Chondrocyte (in vitro differentiated cells): ENCODE data around the gene ZNF487. TPM values are rescaled to one million over a fixed set of nuclear protein-coding genes. Genes with fewer than 3 reads are reported as not detected.

Experiments
- DNase-seq: peaks from one replicate; pipeline ENCODE4 v3.0.0; 2021; ENCODE audit warnings: mixed read lengths, low spot score
- H3K27ac Mint-ChIP-seq: one replicate; pipeline ENCODE4 v1.8.0; 2021; ENCODE audit warnings: mild to moderate bottlenecking, moderate library complexity, mixed read lengths; ENCODE audit not compliant: unreplicated experiment
- H3K27me3 Mint-ChIP-seq: 2 replicates; pipeline ENCODE4 v1.8.0; 2021; ENCODE audit warnings: low read depth, mixed read lengths
- H3K36me3 Mint-ChIP-seq: 2 replicates; pipeline ENCODE4 v1.8.0; 2021; ENCODE audit warnings: low read depth, mixed read lengths
- H3K4me1 Mint-ChIP-seq: 2 replicates; pipeline ENCODE4 v1.8.0; 2021; ENCODE audit warnings: low read depth, mild to moderate bottlenecking, mixed read lengths
- H3K4me3 Mint-ChIP-seq: one replicate; pipeline ENCODE4 v1.8.0; 2021; ENCODE audit warnings: mild to moderate bottlenecking, moderate library complexity, mixed read lengths; ENCODE audit not compliant: unreplicated experiment
- H3K9me3 Mint-ChIP-seq: 2 replicates; pipeline ENCODE4 v1.8.0; 2021; ENCODE audit warnings: low read depth, mixed read lengths
- total RNA-seq: library from RNA; stranded (reverse); gene quantifications from 3 replicates; pipeline ENCODE4 v1.2.1, GENCODE V29; 2021
- TF ChIP-seq, protein P1 (sequence below): fragments of 200-600 bp; sonication (generic); IDR thresholded peaks from 2 replicates; pipeline ENCODE4 v1.5.0; 2021; ENCODE audit warnings: antibody characterized with exemption, mild to moderate bottlenecking, moderate library complexity

The ZNF487 gene
- total RNA-seq, 1 donor from 2014 or later, result 2.7 TPM

DNA sequence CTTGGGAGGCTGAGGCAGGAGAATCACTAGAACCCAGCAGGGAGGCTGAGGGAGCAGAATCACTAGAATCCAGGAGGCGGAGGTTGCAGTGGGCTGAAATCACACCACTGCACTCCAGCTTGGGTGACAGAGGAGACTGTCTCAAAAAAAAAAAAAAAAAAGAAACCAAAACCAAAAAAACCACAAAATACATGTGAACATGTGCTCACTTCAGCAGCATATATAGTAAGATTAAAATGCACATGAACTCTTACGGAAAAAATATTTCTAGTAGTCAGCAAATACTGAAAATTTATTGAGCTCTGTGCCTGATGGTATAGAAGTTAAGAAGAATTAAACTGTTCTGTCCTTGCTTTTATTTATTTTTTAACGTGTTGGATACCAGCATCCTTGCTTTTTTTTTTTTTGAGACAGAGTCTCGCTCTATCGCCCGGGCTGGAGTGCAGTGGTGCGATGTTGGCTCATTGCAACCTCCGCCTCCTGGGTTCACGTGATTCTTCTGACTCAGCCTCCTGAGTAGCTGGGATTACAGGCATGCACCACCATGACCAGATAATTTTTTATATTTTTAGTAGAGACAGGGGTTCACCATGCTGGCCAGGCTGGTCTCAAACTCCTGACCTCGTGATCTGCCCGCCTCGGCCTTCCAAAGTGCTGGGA, 9.6 kb upstream of the ZNF487 start:
- Mint-ChIP-seq H3K27ac (no peak overlapping the region), H3K4me3 (no peak overlapping the region), H3K36me3 (no peaks in the 10 kb centered on the region), H3K9me3 (no peaks in the 10 kb centered on the region), H3K4me1 (no peaks in the 10 kb centered on the region), H3K27me3 (no peaks in the 10 kb centered on the region)
- TF ChIP-seq, protein P1, sequence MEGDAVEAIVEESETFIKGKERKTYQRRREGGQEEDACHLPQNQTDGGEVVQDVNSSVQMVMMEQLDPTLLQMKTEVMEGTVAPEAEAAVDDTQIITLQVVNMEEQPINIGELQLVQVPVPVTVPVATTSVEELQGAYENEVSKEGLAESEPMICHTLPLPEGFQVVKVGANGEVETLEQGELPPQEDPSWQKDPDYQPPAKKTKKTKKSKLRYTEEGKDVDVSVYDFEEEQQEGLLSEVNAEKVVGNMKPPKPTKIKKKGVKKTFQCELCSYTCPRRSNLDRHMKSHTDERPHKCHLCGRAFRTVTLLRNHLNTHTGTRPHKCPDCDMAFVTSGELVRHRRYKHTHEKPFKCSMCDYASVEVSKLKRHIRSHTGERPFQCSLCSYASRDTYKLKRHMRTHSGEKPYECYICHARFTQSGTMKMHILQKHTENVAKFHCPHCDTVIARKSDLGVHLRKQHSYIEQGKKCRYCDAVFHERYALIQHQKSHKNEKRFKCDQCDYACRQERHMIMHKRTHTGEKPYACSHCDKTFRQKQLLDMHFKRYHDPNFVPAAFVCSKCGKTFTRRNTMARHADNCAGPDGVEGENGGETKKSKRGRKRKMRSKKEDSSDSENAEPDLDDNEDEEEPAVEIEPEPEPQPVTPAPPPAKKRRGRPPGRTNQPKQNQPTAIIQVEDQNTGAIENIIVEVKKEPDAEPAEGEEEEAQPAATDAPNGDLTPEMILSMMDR, result no peak
- DNase-seq, result no peak

DNA sequence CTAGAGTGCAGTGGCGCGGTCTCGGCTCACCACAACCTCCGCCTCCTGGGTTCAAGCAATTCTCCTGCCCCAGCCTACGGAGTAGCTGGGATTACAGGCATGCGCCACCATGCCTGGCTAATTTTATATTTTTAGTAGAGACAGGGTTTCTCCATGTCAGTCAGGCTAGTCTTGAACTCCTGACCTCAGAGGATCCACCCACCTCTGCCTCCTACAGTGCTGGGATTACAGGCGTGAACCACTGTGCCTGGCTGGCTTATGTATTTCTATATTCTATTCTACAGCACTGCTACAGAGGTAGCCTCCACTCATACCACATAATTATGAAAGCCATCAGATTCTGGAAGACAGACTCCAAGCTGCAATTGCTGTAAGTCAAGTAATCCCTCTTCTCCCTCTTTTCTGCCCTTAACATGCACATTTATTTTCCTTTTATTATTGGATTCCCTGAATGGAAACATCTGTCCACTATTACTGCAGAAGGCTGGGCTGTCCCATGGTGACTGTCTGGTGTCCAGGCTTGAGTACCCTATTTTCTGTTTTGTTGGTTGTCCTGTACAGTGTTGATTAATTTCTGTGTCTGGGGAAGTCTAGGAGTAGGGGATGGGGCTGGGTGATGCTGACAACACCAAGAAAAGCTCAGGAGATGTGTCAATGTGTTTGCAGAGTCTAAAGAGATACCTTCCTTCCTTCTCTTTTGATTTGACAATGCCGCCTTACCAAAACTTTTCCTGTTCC, 5.8 kb upstream of the ZNF487 start:
- Mint-ChIP-seq H3K4me1 (peaks cover 4% of the 10 kb centered on the region), H3K27me3 (no peaks in the 10 kb centered on the region), H3K27ac (peak overlapping the region; percentile 33), H3K36me3 (no peaks in the 10 kb centered on the region), H3K4me3 (no peak overlapping the region), H3K9me3 (no peaks in the 10 kb centered on the region)
- TF ChIP-seq, protein P1, result no peak
- DNase-seq, result no peak

- Mint-ChIP-seq H3K9me3 (no peaks in the 10 kb centered on the region), H3K4me1 (peaks cover 15% of the 10 kb centered on the region), H3K27ac (peak overlapping the region; percentile 94), H3K36me3 (no peaks in the 10 kb centered on the region), H3K27me3 (no peaks in the 10 kb centered on the region), H3K4me3 (peak overlapping the region; percentile 87)
- TF ChIP-seq, protein P1, result no peak
- DNase-seq, result no peak
These were observed 395 bp downstream of the ZNF487 start for GRCh38 chr10:43437141-43437870.

DNA sequence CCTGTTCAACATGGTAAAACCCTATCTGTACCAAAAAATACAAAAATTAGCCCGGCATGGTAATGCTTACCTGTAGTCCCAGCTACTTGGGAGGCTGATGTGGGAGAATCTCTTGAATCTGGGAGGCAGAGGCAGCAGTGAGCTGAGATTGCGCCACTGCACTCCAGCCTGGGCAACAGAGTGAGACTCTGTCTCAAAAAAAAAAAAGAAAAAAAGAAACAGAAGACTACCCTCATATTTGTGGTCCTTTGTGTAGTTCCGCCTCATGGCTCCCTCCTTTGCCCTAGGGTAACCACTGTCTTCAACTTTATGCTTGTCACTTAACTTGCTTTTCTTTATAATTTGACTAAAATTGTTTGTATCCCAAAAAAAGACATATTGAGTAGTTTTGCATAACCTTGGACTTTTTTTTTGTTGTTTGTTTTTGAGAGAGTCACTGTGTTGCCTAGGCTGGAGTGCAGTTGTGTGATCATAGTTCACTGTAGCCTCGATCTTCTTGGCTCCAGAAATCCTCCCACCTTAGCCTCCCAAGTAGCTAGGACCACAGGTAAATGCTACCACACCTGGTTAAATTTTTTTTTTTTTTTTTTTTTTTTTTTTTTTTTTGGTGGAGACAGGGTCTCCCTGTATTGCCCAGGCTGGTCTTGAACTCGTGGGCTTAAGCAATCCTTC, 3.7 kb downstream of the ZNF487 start:
- no peaks in the 10 kb centered on the region for H3K9me3 Mint-ChIP-seq
- H3K27ac Mint-ChIP-seq, result no peak overlapping the region
- no peaks in the 10 kb centered on the region for H3K27me3 Mint-ChIP-seq
- TF ChIP-seq, protein P1, result no peak
- peaks cover 13% of the 10 kb centered on the region for H3K4me1 Mint-ChIP-seq
- no peak overlapping the region for H3K4me3 Mint-ChIP-seq
- DNase-seq, result no peak
- peaks cover 3% of the 10 kb centered on the region for H3K36me3 Mint-ChIP-seq

DNA sequence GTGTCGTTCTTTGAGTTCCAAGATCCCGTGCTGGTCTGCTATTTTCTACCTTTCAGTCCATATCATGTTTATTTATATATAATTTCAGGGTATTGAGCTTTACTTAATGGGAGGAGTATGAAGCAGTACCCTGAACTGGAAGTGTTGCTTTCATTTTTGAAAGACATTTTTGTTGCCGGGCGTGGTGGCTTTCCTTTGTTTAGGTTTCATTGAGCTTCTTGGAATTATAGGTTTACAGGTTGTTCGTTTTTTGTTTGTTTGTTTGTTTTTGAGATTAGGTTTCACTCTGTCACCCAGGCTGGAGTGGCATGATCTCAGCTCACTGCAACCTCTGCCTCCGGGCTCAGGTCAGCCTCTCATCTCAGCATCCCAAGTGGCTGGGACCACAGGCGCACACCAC, 7.4 kb downstream of the ZNF487 start:
- H3K4me1 Mint-ChIP-seq, result no peaks in the 10 kb centered on the region
- H3K27me3 Mint-ChIP-seq, result no peaks in the 10 kb centered on the region
- H3K4me3 Mint-ChIP-seq, result no peak overlapping the region
- TF ChIP-seq, protein P1, result no peak
- H3K36me3 Mint-ChIP-seq, result peaks cover 3% of the 10 kb centered on the region
- H3K9me3 Mint-ChIP-seq, result no peaks in the 10 kb centered on the region
- DNase-seq, result no peak
- H3K27ac Mint-ChIP-seq, result no peak overlapping the region
